T-helper 2 cell (primary cell): ENCODE results near the gene PLA2G4A.

Experiments used
- DNase-seq, 5 experiments: peaks; one replicate each; pipeline versions ENCODE4 v3.0.0 to v3.0.0-alpha.2; 2012 to 2022

Gene PLA2G4A

GRCh38 chr1:187032982-187033692 lies 204.4 kb downstream of the PLA2G4A start:
- no peak for DNase-seq

DNA sequence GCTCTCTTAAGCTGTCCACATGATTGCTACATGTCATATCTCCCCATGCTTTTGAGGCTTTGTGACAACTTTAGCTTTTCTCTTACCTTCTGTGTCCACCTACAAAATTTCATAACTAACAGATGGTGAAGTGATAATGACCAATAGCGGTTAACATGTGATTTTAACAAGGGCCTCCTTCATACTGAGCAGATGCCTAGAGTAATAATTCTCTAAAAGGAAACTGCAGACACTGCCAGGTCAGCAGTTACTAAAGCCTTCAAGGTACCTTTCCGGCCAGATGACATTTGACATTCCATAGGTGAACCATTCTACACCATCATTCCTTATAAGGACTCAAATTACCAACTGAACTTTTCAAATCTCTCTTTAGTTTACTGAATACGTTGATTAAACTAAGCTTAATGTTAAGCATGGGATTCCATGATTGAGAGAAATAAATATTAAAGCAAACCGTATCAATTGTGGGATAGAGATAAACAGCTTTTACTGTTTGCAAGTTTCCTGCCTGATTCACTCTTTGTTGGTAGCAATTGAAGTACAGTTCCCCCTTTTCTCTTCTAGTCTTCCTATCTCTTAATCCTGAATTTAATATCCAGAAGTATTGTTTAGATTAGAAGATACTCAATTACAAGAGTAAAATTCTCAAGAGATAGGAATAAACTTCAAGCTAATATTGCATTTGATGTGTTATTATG lies 205.1 kb downstream of the PLA2G4A start:
- no peak for DNase-seq

- DNase-seq = no peak
Measured at GRCh38 chr1:187034501-187034900, 205.8 kb downstream of the PLA2G4A start.

GRCh38 chr1:187037973-187038553 lies 209.3 kb downstream of the PLA2G4A start:
- no peak for DNase-seq
